ENCODE results near the gene AJAP1.

AJAP1 gene

GRCh38 chr1:4754816-4755215 lies 100.4 kb downstream of the AJAP1 start:
- peaks cover 20% of the 10 kb centered on the region for H3K9me3 Mint-ChIP-seq

GRCh38 chr1:4755301-4755845 lies 101.0 kb downstream of the AJAP1 start:
- Mint-ChIP-seq H3K36me3 (ENCODE audit: low read depth) (no peaks in the 10 kb centered on the region), H3K27ac (no peak overlapping the region), H3K4me3 (no peak overlapping the region), H3K4me1 (ENCODE audit: low read depth) (no peaks in the 10 kb centered on the region), H3K27me3 (ENCODE audit: low read depth) (no peaks in the 10 kb centered on the region), H3K9me3 (peaks cover 20% of the 10 kb centered on the region)

More at GRCh38 chr1:4754816-4755215, 100.4 kb downstream of the AJAP1 start:
- Mint-ChIP-seq H3K27ac (no peak overlapping the region), H3K4me3 (no peak overlapping the region), H3K4me1 (ENCODE audit: low read depth) (no peaks in the 10 kb centered on the region), H3K36me3 (ENCODE audit: low read depth) (no peaks in the 10 kb centered on the region), H3K27me3 (ENCODE audit: low read depth) (no peaks in the 10 kb centered on the region)

- Mint-ChIP-seq H3K4me3 (no peak overlapping the region), H3K9me3 (peaks cover 20% of the 10 kb centered on the region)
Measured at GRCh38 chr1:4755864-4756504, 101.6 kb downstream of the AJAP1 start.

GRCh38 chr1:4756851-4757580 lies 102.6 kb downstream of the AJAP1 start:
- Mint-ChIP-seq H3K27ac (no peak overlapping the region), H3K4me1 (ENCODE audit: low read depth) (no peaks in the 10 kb centered on the region), H3K4me3 (no peak overlapping the region), H3K27me3 (ENCODE audit: low read depth) (no peaks in the 10 kb centered on the region), H3K36me3 (ENCODE audit: low read depth) (no peaks in the 10 kb centered on the region), H3K9me3 (peaks cover 20% of the 10 kb centered on the region)

More at GRCh38 chr1:4755864-4756504, 101.6 kb downstream of the AJAP1 start:
- no peak overlapping the region for H3K27ac Mint-ChIP-seq
- H3K27me3 Mint-ChIP-seq (ENCODE audit: low read depth), result no peaks in the 10 kb centered on the region
- H3K4me1 Mint-ChIP-seq (ENCODE audit: low read depth), result no peaks in the 10 kb centered on the region
- H3K36me3 Mint-ChIP-seq (ENCODE audit: low read depth), result no peaks in the 10 kb centered on the region

DNA sequence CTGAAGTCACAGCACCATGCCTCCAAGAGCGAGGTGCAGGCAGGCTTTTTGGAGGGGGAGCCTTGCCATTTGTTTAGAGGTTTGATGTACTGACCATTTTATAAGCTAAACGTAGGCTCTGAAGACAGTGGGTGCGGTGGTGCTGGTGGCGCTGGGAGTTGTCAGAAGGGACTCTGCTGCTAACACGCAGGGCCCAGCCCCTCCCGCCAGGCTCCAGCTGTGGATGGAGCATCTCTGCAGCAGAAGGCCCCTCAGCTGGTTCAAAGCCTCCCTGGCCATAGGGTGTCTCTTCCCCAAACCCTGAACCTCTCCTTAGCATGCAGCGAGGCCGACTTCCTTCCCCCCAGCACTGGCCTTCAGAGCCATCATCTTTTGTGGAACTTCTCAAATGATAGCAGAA lies 105.3 kb downstream of the AJAP1 start:
- Mint-ChIP-seq H3K36me3 (ENCODE audit: low read depth) (no peaks in the 10 kb centered on the region), H3K9me3 (peaks cover 17% of the 10 kb centered on the region), H3K27ac (no peak overlapping the region), H3K27me3 (ENCODE audit: low read depth) (no peaks in the 10 kb centered on the region), H3K4me1 (ENCODE audit: low read depth) (no peaks in the 10 kb centered on the region), H3K4me3 (no peak overlapping the region)

- Mint-ChIP-seq H3K4me3 (no peak overlapping the region), H3K4me1 (ENCODE audit: low read depth) (no peaks in the 10 kb centered on the region), H3K36me3 (ENCODE audit: low read depth) (no peaks in the 10 kb centered on the region), H3K27me3 (ENCODE audit: low read depth) (no peaks in the 10 kb centered on the region), H3K9me3 (peaks cover 17% of the 10 kb centered on the region), H3K27ac (no peak overlapping the region)
Measured at GRCh38 chr1:4760088-4760487, 105.7 kb downstream of the AJAP1 start.

DNA sequence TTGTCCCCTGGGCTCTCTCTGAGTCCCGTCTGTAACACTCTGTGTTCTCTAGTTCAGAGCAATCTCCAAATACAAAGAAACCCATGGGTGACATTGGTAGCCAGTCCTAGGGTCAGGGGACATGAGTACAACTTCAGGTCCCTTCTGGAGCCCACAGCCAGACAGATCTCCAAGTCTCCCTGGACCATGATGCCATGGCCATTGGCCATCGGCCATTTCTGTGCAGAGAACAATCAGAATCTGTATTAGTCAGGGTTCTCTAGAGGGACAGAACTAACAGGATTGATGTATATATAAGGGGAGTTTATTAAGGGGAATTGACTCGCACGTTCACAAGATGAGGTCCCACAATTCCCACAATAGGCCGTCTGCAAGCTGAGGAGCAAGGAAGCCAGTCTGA lies 106.9 kb downstream of the AJAP1 start:
- Mint-ChIP-seq H3K27ac (no peak overlapping the region), H3K4me3 (no peak overlapping the region), H3K36me3 (ENCODE audit: low read depth) (no peaks in the 10 kb centered on the region), H3K4me1 (ENCODE audit: low read depth) (no peaks in the 10 kb centered on the region), H3K27me3 (ENCODE audit: low read depth) (no peaks in the 10 kb centered on the region), H3K9me3 (peaks cover 13% of the 10 kb centered on the region)

DNA sequence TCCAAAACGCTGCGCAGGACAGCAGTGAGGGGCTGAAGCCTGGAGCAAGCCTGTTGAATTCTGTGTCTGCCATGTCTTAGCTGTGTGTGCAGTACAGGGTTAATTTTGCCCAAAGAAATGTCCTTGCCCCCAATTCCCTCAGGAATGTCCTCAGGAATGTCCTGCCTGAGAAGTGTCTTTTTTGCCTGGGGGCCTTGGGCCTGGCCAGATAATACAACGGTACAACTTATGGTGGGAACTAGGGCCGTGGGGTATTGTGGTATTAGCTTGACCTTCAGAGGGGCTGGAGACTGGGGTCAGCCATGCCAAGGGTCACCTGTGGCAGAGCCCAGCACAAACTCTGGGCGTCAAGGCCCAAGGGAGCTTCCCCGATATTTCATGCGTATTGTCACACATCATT lies 107.7 kb downstream of the AJAP1 start:
- H3K27ac Mint-ChIP-seq, result no peak overlapping the region
- H3K4me3 Mint-ChIP-seq, result no peak overlapping the region
- H3K36me3 Mint-ChIP-seq (ENCODE audit: low read depth), result no peaks in the 10 kb centered on the region
- H3K27me3 Mint-ChIP-seq (ENCODE audit: low read depth), result no peaks in the 10 kb centered on the region
- no peaks in the 10 kb centered on the region for H3K4me1 Mint-ChIP-seq (ENCODE audit: low read depth)
- peaks cover 13% of the 10 kb centered on the region for H3K9me3 Mint-ChIP-seq

GRCh38 chr1:4767308-4767707 lies 112.9 kb downstream of the AJAP1 start:
- Mint-ChIP-seq H3K4me1 (ENCODE audit: low read depth) (no peaks in the 10 kb centered on the region), H3K36me3 (ENCODE audit: low read depth) (no peaks in the 10 kb centered on the region), H3K27ac (no peak overlapping the region), H3K4me3 (no peak overlapping the region), H3K9me3 (no peaks in the 10 kb centered on the region), H3K27me3 (ENCODE audit: low read depth) (no peaks in the 10 kb centered on the region)

DNA sequence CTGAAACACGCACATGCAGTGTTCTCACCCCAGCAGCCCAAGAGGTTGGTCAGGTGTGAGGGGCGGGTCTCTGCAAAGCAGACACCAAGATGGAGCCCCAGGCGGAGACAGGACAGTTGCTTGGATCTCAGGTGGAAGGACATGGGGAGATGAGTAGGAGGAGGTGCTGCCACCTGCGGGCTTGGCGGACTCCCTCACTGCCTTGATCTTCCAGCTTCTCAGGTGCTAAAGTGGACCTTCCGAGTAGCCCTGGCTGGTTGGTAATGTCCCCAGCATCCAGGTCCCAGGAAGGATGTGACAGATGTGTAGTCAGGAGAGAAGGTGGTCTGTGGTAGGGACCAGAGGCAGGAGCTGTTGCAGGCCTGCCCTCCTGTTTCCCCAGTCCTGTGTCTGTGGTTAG lies 114.1 kb downstream of the AJAP1 start:
- Mint-ChIP-seq H3K4me3 (no peak overlapping the region), H3K4me1 (ENCODE audit: low read depth) (no peaks in the 10 kb centered on the region), H3K36me3 (ENCODE audit: low read depth) (no peaks in the 10 kb centered on the region), H3K27ac (no peak overlapping the region), H3K27me3 (ENCODE audit: low read depth) (no peaks in the 10 kb centered on the region), H3K9me3 (no peaks in the 10 kb centered on the region)

DNA sequence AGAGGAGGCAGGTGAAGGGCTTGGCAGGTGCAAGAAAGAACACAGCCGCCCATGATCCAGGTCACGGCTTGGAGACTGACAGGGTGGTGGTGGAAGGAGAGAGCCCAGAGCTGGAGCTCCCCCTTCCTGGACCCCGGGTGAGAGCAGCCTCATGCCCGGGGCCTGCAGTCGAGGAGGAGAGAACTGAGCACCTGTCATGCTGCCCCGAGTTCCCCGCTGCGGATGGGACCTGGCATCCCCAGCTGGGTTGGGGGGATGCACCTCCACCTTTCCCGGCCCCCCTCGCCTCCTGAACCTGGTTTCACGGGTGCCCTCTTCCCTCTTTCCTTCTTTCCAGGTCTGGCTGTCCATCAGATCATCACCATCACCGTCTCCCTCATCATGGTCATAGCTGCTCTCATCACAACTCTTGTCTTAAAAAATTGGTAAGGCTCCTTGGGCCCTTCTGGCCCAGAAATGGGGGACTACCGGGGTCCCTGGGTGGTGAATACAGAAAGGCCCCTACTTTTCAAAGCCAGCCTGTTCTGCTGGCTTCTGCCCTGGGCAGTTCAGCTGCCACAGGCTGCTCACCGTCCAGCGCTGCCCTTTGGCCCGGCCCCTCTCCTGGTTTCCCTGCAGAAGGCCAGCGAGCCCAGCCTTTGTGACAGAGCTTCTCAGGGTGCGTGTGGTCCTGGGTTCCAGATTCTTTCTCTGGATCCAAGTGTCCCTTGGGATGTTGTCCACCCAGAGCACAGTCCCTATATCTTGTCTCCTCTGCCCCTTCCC lies 115.3 kb downstream of the AJAP1 start:
- Mint-ChIP-seq H3K4me1 (ENCODE audit: low read depth) (no peaks in the 10 kb centered on the region), H3K27ac (no peak overlapping the region), H3K36me3 (ENCODE audit: low read depth) (no peaks in the 10 kb centered on the region), H3K4me3 (no peak overlapping the region), H3K9me3 (no peaks in the 10 kb centered on the region), H3K27me3 (ENCODE audit: low read depth) (no peaks in the 10 kb centered on the region)

- no peak overlapping the region for H3K4me3 Mint-ChIP-seq
- no peaks in the 10 kb centered on the region for H3K36me3 Mint-ChIP-seq (ENCODE audit: low read depth)
- no peaks in the 10 kb centered on the region for H3K4me1 Mint-ChIP-seq (ENCODE audit: low read depth)
- no peak overlapping the region for H3K27ac Mint-ChIP-seq
- H3K27me3 Mint-ChIP-seq (ENCODE audit: low read depth), result no peaks in the 10 kb centered on the region
- no peaks in the 10 kb centered on the region for H3K9me3 Mint-ChIP-seq
Measured at GRCh38 chr1:4770713-4771112, 116.3 kb downstream of the AJAP1 start.

- Mint-ChIP-seq H3K27ac (no peak overlapping the region), H3K27me3 (ENCODE audit: low read depth) (no peaks in the 10 kb centered on the region), H3K4me3 (no peak overlapping the region), H3K36me3 (ENCODE audit: low read depth) (no peaks in the 10 kb centered on the region), H3K4me1 (ENCODE audit: low read depth) (no peaks in the 10 kb centered on the region), H3K9me3 (no peaks in the 10 kb centered on the region)
Measured at GRCh38 chr1:4771267-4771666, 116.9 kb downstream of the AJAP1 start.

GRCh38 chr1:4771721-4772120 lies 117.3 kb downstream of the AJAP1 start:
- H3K27me3 Mint-ChIP-seq (ENCODE audit: low read depth), result no peaks in the 10 kb centered on the region
- no peaks in the 10 kb centered on the region for H3K36me3 Mint-ChIP-seq (ENCODE audit: low read depth)
- no peaks in the 10 kb centered on the region for H3K9me3 Mint-ChIP-seq
- no peak overlapping the region for H3K4me3 Mint-ChIP-seq
- no peak overlapping the region for H3K27ac Mint-ChIP-seq
- H3K4me1 Mint-ChIP-seq (ENCODE audit: low read depth), result no peaks in the 10 kb centered on the region

Data from T-helper 1 cell treated with Interleukin-12 subunit alpha and Interleukin-12 subunit beta and Interleukin-4 antibody, amounts not matched to agents 30 μg/mL and 1 μg/mL, for 36 hours (primary cell).